H1 (cell line): Measurements from ENCODE around the gene HIBADH. TPM values are rescaled to one million over a fixed set of nuclear protein-coding genes. Genes with fewer than 3 reads are reported as not detected.

Experiments
- BCL11A ChIP-seq, 2 experiments: IDR thresholded peaks; one replicate each; pipeline ENCODE4 v1.6.1; 2011; ENCODE audit warnings: low read depth in 2 of 2, low read length in 2 of 2, mild to moderate bottlenecking in 2 of 2
- HDAC6 ChIP-seq: IDR thresholded peaks from one replicate; pipeline ENCODE4 v1.7.1; 2012; ENCODE audit warnings: low read depth, mild to moderate bottlenecking, inconsistent platforms, low read length, moderate library complexity
- polyA plus RNA-seq, 7 experiments: library from polyadenylated mRNA; depleted of rRNA in 3 of 7; stranded (reverse) in 5 of 7; unstranded in 2 of 7; fragments of >200 nt in 5 of 7; fragments of 200-250 nt in 2 of 7; gene quantifications; 1 replicate in 5 of 7; 2 replicates in 1 of 7; 4 replicates in 1 of 7; pipeline versions ENCODE4 v1.2.1 to v1.2.3, GENCODE V29; 2011 to 2013; ENCODE audit warnings: missing spikeins in 2 of 7, mixed read lengths in 2 of 7
- total RNA-seq: library from RNA; stranded (reverse); fragmentation: NEBNext Ultra II Directional; extraction: Animal tissue kit (Norgen Biotek cat#: 25700); gene quantifications from 2 replicates; pipeline ENCODE4 v1.2.1, GENCODE V29; 2021
- TF ChIP-seq, protein P1 (sequence below): IDR thresholded peaks from 2 replicates; pipeline ENCODE4 v1.6.1; 2012; ENCODE audit warnings: inconsistent platforms
- TF ChIP-seq, protein P2 (sequence below): IDR thresholded peaks from 2 replicates; pipeline ENCODE4 v1.6.1; 2012; ENCODE audit warnings: low read length, inconsistent platforms

The HIBADH gene
- total and polyA plus RNA-seq, 2 of the 8 experiments (the other 6 are each of a cell fraction or from before 2014, with no cell fraction given), result 30.1 to 39.5 TPM

DNA sequence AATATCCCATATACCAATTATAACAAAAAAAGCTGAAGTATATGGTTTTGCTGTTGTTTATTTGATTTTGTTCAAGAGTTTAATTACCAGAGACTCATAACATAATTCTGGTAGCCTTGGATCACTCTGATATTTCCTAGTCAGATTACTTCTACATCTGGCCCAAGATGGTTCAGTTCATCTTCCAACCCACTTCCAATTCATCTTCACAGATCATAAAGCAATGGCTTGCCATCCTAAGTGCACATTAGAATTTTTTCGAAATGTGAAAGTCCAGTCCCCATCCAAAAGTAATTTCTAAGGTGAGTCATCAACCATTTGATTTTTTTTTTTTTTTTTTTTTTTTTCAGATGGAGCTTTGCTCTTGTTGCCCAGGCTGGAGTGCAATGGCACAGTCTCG lies 8.0 kb upstream of the HIBADH start (continued):
- TF ChIP-seq BCL11A (IDR thresholded peaks at IDR 0.05; ENCODE audit: low read depth in 2 of 2, low read length in 2 of 2) (no peak), HDAC6 (no peak)
- TF ChIP-seq, protein P1, sequence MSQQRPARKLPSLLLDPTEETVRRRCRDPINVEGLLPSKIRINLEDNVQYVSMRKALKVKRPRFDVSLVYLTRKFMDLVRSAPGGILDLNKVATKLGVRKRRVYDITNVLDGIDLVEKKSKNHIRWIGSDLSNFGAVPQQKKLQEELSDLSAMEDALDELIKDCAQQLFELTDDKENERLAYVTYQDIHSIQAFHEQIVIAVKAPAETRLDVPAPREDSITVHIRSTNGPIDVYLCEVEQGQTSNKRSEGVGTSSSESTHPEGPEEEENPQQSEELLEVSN, result no peak
- TF ChIP-seq, protein P2, sequence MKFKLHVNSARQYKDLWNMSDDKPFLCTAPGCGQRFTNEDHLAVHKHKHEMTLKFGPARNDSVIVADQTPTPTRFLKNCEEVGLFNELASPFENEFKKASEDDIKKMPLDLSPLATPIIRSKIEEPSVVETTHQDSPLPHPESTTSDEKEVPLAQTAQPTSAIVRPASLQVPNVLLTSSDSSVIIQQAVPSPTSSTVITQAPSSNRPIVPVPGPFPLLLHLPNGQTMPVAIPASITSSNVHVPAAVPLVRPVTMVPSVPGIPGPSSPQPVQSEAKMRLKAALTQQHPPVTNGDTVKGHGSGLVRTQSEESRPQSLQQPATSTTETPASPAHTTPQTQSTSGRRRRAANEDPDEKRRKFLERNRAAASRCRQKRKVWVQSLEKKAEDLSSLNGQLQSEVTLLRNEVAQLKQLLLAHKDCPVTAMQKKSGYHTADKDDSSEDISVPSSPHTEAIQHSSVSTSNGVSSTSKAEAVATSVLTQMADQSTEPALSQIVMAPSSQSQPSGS, result no peak
